ENCODE data around the gene GC.
"Not testable (repeated sequence)": the region's sequence is repeated elsewhere in the genome, so short reads cannot be mapped to it uniquely, and the experiment has no call there.

Gene GC

GRCh38 chr4:71765821-71766383 lies 18.0 kb downstream of the GC start:
- no peak for DNase-seq (ENCODE audit: low spot score)

- no peak for DNase-seq (ENCODE audit: low spot score)
Measured at GRCh38 chr4:71765350-71765749, 18.5 kb downstream of the GC start.

GRCh38 chr4:71752383-71753042 lies 31.4 kb downstream of the GC start:
- DNase-seq (ENCODE audit: low spot score) = no peak

- DNase-seq (ENCODE audit: low spot score) = no peak
Measured at GRCh38 chr4:71749008-71749594, 34.8 kb downstream of the GC start.

GRCh38 chr4:71746379-71746778 lies 37.5 kb downstream of the GC start:
- DNase-seq (ENCODE audit: low spot score) = no peak

- DNase-seq (ENCODE audit: low spot score) = not testable (repeated sequence)
Measured at GRCh38 chr4:71738782-71739181, 45.1 kb downstream of the GC start.

GRCh38 chr4:71732706-71733105 lies 51.2 kb downstream of the GC start:
- DNase-seq (ENCODE audit: low spot score) = no peak

- no peak for DNase-seq (ENCODE audit: low spot score)
Measured at GRCh38 chr4:71732066-71732465, 51.8 kb downstream of the GC start.

GRCh38 chr4:71729856-71730255 lies 54.0 kb downstream of the GC start:
- DNase-seq (ENCODE audit: low spot score) = no peak

GRCh38 chr4:71713611-71714203 lies 70.2 kb downstream of the GC start:
- DNase-seq (ENCODE audit: low spot score) = no peak

GRCh38 chr4:71711985-71712348 lies 71.9 kb downstream of the GC start:
- no peak for DNase-seq (ENCODE audit: low spot score)

- no peak for DNase-seq (ENCODE audit: low spot score)
Measured at GRCh38 chr4:71711044-71711984, 72.6 kb downstream of the GC start.

GRCh38 chr4:71709961-71710360 lies 73.9 kb downstream of the GC start:
- no peak for DNase-seq (ENCODE audit: low spot score)

- DNase-seq (ENCODE audit: low spot score) = no peak
Measured at GRCh38 chr4:71698141-71698540, 85.7 kb downstream of the GC start.

- DNase-seq (ENCODE audit: low spot score) = no peak
Measured at GRCh38 chr4:71697031-71697430, 86.8 kb downstream of the GC start.

GRCh38 chr4:71694961-71695360 lies 88.9 kb downstream of the GC start:
- no peak for DNase-seq (ENCODE audit: low spot score)

- DNase-seq (ENCODE audit: low spot score) = no peak
Measured at GRCh38 chr4:71692963-71693362, 90.9 kb downstream of the GC start.

- DNase-seq (ENCODE audit: low spot score) = no peak
Measured at GRCh38 chr4:71692198-71692597, 91.7 kb downstream of the GC start.

Data from germinal center (tissue), 1 donor.